GM18498 (cell line): ENCODE results near the gene SFPQ.

Experiments
- ATAC-seq: cut with Tn5 transposase; IDR thresholded peaks from one replicate; pipeline ENCODE4 v1.9.1; 2021; ENCODE audit warnings: mild to moderate bottlenecking, moderate library complexity; ENCODE audit not compliant: unreplicated experiment

The SFPQ gene

GRCh38 chr1:35188578-35189392 lies 4.2 kb downstream of the SFPQ start:
- no peak for ATAC-seq

GRCh38 chr1:35187816-35188342 lies 5.1 kb downstream of the SFPQ start:
- no peak for ATAC-seq

GRCh38 chr1:35186239-35186638 lies 6.7 kb downstream of the SFPQ start:
- ATAC-seq, result no peak

- no peak for ATAC-seq
These were observed 7.7 kb downstream of the SFPQ start for GRCh38 chr1:35185200-35185599.

- ATAC-seq, result no peak
These were observed 8.3 kb downstream of the SFPQ start for GRCh38 chr1:35184495-35185199.

GRCh38 chr1:35181790-35182455 lies 11.0 kb downstream of the SFPQ start:
- no peak for ATAC-seq

- ATAC-seq, result no peak
These were observed 12.1 kb downstream of the SFPQ start for GRCh38 chr1:35180776-35181374.

- ATAC-seq, result no peak
These were observed 13.0 kb downstream of the SFPQ start for GRCh38 chr1:35179908-35180307.

GRCh38 chr1:35178874-35179380 lies 14.0 kb downstream of the SFPQ start:
- no peak for ATAC-seq

GRCh38 chr1:35178295-35178695 lies 14.7 kb downstream of the SFPQ start:
- ATAC-seq, result no peak

- no peak for ATAC-seq
These were observed 15.6 kb downstream of the SFPQ start for GRCh38 chr1:35177237-35177786.

GRCh38 chr1:35175602-35176001 lies 17.3 kb downstream of the SFPQ start:
- no peak for ATAC-seq

GRCh38 chr1:35175098-35175576 lies 17.8 kb downstream of the SFPQ start:
- ATAC-seq, result no peak

GRCh38 chr1:35173909-35174540 lies 18.9 kb downstream of the SFPQ start:
- no peak for ATAC-seq

GRCh38 chr1:35173491-35173890 lies 19.5 kb downstream of the SFPQ start:
- no peak for ATAC-seq

- no peak for ATAC-seq
These were observed 20.9 kb downstream of the SFPQ start for GRCh38 chr1:35172022-35172421.

GRCh38 chr1:35171579-35171978 lies 21.4 kb downstream of the SFPQ start:
- no peak for ATAC-seq

- no peak for ATAC-seq
These were observed 28.1 kb downstream of the SFPQ start for GRCh38 chr1:35164893-35165292.

GRCh38 chr1:35151220-35151619 lies 41.7 kb downstream of the SFPQ start:
- ATAC-seq, result no peak
